ENCODE data around the gene LPCAT4. TPM values are rescaled to one million over a fixed set of nuclear protein-coding genes. Genes with fewer than 3 reads are reported as not detected.
"Not testable (repeated sequence)": the region's sequence is repeated elsewhere in the genome, so short reads cannot be mapped to it uniquely, and the experiment has no call there.

Gene LPCAT4
- total RNA-seq, 1 experiment from 2014 or later: 6.1 TPM

DNA sequence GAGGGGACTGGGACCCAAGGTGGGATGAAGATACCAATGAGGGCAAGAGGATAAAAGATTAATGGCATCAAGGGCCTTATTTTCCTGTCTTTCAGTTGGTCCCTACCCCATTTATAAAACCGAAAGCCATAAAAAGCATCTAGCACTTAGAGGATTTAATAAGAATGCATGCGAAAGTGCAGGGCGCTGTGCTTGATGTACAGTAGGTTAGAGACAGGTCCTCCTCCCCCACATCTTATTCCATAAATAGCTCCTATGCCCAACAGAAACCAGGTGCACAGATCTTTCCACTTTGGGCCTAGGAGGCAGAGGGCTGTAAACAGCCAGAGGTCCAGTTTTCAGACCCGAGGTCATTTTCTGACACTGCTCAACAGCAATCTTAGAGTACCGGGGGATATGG, 1.2 kb downstream of the LPCAT4 start:
- in situ Hi-C loops (cut with HindIII; ENCODE audit: low pct_unique_long_range_greater_than_20kb, low sequenced_read_pairs): no loop called here
- DNase-seq (ENCODE audit: low read depth, low spot score): no peak

DNA sequence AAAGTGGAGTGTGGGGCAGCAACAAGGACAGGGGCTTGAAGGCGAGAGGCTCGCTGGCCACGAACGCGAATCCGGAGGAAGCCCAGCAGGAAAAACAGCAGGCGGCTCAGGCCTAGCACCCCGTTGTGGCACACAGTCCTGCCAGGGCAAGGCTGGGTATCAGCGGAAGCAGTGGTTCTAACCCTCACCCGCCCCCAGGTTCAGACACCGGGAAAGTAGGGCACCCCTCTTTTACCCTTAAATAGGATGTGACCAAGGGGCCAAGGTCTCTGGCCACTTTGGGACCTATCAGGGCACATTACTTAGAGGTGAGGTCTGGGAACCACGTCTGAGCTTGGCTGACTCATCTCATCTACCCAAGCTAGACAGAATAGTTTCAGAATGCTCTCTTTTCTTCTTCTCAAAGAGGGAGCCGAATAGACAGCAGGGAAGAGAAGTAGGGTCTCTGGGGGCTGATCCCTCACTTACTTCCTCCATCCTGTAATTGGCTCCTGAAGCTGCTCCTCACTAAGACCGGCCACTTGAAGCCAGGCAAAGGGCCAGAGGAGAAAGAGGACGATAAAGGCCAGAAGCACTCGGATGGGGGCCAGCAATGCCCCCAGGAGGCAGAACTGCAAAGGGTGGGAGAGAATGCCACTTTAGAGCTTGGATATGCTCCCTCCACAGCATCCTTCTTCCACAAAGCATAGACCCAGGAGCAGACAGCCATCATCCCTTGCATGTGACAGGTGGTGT, 1.7 kb downstream of the LPCAT4 start:
- in situ Hi-C loops (cut with HindIII; ENCODE audit: low pct_unique_long_range_greater_than_20kb, low sequenced_read_pairs): no loop called here
- no peak for DNase-seq (ENCODE audit: low read depth, low spot score)

DNA sequence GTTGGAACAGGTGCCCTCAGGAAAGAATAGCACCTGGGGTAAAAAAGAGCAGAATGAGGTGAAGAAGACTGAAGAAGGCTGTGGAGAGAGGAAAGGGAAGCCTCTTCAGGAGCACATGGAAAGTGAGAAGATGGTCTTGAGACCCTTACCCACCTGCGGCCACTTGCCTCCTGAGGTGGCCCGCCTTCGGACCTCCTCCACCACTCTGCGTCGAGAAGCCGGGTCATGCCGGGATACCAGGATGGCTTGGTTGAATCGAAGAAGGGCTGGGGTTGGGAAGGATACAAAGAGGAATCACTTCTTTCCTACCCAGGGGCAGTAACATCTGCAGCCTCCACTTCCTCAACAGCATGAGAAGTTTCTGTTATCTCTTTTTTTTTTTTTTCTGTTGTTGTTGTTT, 3.0 kb downstream of the LPCAT4 start:
- DNase-seq (ENCODE audit: low read depth, low spot score): no peak
- in situ Hi-C loops (cut with HindIII; ENCODE audit: low pct_unique_long_range_greater_than_20kb, low sequenced_read_pairs): no loop called here

DNA sequence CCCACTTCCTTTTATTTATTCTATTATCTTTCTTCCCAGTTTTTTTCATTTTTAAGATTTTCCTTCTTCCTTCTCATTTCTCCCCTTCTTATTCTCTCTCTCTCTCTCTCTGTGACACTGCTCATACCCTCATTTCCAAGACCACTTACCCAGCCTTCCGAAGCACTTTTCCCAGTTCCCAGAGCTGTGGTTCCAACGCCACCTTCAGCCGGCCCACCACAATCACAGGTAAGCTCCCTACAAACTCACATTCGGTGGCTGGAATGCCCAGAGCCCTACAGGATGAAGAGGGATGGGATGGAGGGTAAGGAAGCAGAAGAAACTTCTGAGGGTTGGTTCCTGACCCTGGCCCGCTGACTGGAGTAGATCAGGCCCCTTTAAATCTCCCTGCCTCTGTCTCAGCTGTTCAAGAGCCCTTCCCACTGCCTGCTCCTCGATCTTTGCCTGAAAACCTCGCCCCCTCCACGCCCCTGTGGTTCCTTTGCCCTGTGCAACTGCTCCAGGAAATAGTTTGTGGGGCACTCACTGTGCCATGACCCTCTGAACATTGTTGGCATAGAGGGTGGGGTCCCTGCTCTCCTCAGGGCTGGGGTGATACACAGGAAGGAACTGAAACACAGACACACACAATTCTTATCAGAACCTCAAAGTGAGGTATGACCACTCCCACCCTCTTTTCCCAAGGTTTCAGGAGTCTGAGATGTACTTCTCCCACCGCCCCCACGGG, 4.8 kb downstream of the LPCAT4 start:
- in situ Hi-C loops (cut with HindIII; ENCODE audit: low pct_unique_long_range_greater_than_20kb, low sequenced_read_pairs): no loop called here
- no peak for DNase-seq (ENCODE audit: low read depth, low spot score)

DNA sequence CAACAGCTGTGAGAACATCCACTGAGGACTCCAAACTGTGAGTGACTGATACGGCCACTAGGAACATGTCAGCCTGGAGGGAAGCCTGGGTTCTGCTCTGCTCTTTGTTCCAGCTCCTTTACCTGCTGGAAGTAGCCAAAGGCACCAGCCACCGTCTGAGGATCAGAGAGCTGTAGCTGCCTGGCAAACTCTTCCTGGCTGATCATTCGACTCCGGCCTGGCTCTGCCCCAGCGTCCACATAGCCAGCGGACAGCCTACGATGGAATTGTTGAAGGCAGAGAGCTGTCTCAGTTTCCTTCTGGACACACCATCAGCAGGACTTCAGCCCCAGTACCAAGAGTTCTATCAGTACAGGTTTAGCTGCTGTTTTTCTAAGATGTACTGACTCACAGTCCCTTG, 5.7 kb downstream of the LPCAT4 start:
- in situ Hi-C loops (cut with HindIII; ENCODE audit: low pct_unique_long_range_greater_than_20kb, low sequenced_read_pairs): no loop called here
- no peak for DNase-seq (ENCODE audit: low read depth, low spot score)

DNA sequence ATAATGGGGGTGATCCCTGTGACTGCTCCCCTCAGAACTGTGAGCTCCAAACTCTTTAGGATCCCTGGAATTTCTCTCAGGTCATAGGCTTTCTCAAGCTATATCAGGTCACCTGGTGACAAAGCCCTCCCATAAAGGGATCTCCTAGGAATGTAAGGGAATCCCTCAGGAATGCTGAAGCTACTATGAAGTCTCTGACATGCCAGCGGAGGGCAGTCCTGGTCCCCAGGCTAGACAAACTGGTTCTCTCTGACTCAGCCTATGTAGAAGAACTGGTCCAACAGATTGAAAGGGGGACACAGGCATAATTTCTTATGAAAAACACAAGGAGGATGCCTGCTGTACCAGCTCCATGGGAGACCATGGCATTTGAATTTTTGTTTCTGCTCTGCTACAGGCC, 6.7 kb downstream of the LPCAT4 start:
- no peak for DNase-seq (ENCODE audit: low read depth, low spot score)

DNA sequence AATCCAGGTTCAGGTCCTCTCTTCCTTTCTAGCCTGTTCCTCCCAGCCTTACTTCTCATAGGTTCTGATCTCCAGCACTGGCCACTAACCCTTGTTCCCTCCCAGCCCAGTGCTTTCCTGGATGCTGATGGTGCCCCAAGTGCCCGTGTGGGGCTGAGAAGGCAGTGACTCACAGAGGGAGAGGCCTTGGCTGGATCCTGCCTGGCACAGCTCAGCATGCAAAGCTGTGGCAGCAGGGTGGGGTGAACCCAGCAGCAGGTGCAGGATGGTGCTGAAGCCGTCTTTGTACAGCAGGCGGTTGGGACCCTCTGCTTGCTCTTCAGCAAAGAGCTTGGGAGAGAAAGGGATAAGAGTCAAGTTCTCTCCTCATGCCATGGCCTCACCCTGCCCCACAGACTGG, 7.6 kb downstream of the LPCAT4 start:
- in situ Hi-C loops (cut with HindIII; ENCODE audit: low pct_unique_long_range_greater_than_20kb, low sequenced_read_pairs): no loop called here

More for the DNA sequence above, 6.7 kb downstream of the LPCAT4 start:
- in situ Hi-C loops (cut with HindIII; ENCODE audit: low pct_unique_long_range_greater_than_20kb, low sequenced_read_pairs): no loop called here

DNA sequence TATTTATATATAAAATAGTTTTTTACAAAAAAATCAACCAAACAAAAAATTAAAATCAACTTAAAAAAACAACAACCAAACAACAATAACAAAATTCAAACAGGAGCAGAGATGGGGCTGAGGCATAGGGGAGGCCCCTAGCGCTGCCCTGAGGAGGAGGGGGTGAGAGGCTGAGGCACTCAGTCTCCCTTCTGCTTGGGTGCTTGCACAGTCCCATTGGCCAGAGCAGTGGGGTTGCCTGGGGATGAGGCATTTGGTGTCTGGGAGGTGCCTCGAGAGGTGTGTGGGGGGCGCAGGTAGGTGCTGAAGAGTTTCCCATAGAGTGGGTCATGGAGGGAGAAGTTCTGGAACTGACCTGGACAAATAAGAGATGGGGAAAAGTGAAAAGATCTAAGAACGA, 8.0 kb downstream of the LPCAT4 start:
- in situ Hi-C loops (cut with HindIII; ENCODE audit: low pct_unique_long_range_greater_than_20kb, low sequenced_read_pairs): no loop called here
- no peak for DNase-seq (ENCODE audit: low read depth, low spot score)

More for the DNA sequence above, 7.6 kb downstream of the LPCAT4 start:
- DNase-seq (ENCODE audit: low read depth, low spot score): no peak

DNA sequence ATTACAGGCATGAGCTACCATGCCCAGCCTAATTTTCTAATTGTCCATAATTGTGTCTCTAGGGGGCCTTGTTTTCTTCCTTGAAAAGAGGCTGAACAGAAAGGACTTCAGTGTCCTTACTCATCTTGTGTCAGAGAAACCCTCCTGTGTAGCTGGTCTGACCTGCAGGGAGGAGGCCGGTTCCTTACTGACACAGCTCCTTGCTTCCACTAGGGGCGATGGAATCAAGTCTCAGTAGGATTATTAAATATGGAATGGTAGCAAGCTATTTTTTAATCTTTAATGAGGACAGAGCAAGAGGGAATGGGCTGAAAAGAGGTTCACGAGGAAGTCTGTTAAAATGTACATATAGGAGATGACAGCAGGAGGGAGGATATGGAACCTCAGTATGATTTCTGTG, 8.6 kb downstream of the LPCAT4 start:
- in situ Hi-C loops (cut with HindIII; ENCODE audit: low pct_unique_long_range_greater_than_20kb, low sequenced_read_pairs): no loop called here
- peak; percentile 53 for DNase-seq (ENCODE audit: low read depth, low spot score)

DNA sequence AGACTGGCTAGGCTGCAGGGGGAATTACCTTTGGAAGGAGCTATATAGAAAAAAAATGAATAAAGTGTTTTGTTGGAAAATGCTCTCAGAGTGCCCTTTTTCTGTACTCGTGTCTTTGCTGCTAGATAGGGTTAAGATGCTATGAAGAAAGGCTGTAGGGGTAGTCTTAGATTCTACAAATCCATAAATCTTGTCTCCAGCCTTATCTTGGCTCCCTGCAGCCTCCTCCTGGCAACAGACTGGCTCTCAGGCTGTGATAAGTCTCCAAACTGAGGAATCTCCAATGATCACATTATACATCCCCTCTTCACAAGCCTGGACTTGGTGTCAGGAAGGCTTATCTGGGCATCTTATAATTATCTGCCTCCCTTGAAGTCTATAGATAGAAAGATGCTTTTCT, 9.3 kb downstream of the LPCAT4 start:
- in situ Hi-C loops (cut with HindIII; ENCODE audit: low pct_unique_long_range_greater_than_20kb, low sequenced_read_pairs): no loop called here
- no peak for DNase-seq (ENCODE audit: low read depth, low spot score)

DNA sequence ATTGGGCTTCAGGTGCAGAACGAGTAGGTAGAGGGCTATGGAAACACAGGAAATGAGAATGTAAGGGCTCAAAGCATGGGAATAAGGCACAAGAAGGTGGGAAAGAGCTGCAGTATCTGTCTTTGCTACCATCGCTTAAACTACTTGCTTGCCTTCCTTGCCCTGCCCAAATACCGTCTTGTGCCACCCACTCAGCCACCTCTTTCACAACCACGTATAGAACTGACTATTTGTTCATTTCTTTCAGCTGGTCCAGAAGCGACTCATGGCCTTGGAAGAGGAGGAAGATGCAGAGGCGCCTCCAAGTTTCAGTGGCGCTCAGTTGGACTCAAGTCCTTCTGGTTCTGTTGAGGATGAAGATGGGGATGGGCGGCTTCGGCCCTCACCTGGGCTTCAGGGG, 11.8 kb downstream of the LPCAT4 start:
- in situ Hi-C loops (cut with HindIII; ENCODE audit: low pct_unique_long_range_greater_than_20kb, low sequenced_read_pairs): no loop called here
- no peak for DNase-seq (ENCODE audit: low read depth, low spot score)

DNA sequence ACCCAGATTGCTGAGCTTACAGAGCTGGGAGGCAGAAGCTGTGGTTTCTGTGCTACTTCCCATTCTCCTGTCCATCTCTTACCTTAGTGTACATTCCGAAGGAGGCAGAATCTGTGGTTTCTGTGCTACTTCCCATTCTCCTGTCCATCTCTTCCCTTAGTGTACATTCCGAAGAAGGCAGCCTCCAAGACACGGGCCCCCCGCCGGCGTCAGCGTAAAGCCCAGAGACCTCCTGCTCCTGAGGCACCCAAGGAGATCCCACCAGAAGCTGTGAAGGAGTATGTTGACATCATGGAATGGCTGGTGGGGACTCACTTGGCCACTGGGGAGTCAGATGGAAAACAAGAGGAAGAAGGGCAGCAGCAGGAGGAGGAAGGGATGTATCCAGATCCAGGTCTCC, 12.7 kb downstream of the LPCAT4 start:
- no peak for DNase-seq (ENCODE audit: low read depth, low spot score)
- in situ Hi-C loops (cut with HindIII; ENCODE audit: low pct_unique_long_range_greater_than_20kb, low sequenced_read_pairs): no loop called here

DNA sequence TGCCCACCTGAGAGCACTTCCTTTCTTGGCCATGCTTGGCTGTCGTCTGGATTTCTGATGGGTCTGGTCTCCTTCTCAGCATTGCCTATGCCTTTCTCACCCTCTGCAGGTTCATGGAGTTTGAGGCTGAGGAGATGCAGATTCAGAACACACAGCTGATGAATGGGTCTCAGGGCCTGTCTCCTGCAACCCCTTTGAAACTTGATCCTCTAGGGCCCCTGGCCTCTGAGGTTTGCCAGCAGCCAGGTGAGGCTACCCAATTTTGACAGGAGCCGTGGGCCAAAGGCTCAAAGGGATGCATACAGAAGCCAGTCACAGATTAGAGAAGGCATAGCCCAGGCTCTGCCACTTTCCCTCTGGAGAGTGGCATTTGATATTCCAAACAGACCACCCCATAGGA, 13.4 kb downstream of the LPCAT4 start:
- no peak for DNase-seq (ENCODE audit: low read depth, low spot score)
- in situ Hi-C loops (cut with HindIII; ENCODE audit: low pct_unique_long_range_greater_than_20kb, low sequenced_read_pairs): no loop called here

DNA sequence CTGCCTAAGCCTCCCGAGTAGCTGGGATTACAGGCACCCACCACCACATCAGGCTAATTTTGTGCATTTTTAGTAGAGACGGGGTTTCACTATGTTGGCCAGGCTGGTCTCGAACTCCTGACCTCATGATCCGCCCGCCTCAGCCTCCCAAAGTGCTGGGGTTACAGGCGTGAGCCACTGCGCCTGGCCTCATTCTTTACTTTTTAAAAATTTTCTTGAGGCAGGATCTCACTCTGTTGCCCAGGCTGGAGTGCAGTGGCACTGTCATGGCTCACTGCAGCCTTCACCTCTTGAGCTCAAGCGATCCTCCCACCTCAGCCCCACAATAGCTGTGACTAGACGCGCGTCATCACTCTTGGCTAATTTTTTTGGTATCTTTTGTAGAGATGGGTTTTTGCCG, 14.0 kb downstream of the LPCAT4 start:
- DNase-seq (ENCODE audit: low read depth, low spot score); in situ Hi-C loops (cut with HindIII; ENCODE audit: low pct_unique_long_range_greater_than_20kb, low sequenced_read_pairs): not testable (repeated sequence)

DNA sequence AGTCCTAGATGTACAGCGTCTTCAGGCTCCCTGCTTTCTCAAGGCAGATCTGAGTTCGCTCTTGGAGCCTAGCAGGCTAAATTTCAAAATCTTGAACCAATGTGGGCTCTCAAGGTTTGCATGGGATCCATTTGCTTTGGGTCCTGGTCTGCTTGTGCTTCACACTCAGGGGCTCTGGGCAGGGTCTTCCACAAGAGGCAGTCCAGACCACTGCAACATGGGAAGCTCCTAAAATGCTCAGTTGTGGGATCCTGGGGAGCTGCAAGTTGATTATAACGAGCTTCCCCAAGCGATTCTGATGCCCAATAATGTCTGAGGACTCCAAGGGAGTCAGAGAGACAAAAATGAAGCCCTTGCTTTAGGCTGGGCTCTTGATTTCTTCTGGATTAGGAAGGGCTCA, 17.2 kb downstream of the LPCAT4 start:
- in situ Hi-C loops (cut with HindIII; ENCODE audit: low pct_unique_long_range_greater_than_20kb, low sequenced_read_pairs): no loop called here
- no peak for DNase-seq (ENCODE audit: low read depth, low spot score)

DNA sequence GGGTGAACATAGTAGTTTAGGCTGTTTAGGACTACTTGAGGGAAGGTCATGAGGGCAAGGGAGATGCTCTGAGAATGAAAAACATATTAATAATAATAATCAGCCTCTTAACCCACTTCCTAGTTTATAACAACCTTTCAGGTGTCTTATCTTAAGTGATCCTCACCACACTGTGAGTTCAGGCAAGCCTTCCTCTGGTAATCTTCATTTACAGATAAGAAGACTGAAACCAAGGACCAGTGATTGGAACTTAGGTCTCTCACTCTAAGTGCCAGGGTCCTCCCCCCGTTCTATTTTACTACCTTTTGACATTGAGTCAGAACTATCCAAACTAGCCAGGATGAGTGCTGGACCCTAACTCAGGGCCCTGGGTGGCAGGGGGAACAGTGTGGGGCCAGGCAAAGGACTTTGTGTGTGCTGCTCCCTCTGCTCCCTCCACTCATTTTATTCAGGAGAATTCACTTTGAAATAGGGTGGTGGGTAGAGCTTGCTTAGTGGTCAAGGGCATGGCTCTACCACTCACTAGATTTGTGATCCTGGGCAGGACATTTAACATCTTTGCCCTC, 18.2 kb downstream of the LPCAT4 start:
- in situ Hi-C loops (cut with HindIII; ENCODE audit: low pct_unique_long_range_greater_than_20kb, low sequenced_read_pairs): no loop called here
- no peak for DNase-seq (ENCODE audit: low read depth, low spot score)

DNA sequence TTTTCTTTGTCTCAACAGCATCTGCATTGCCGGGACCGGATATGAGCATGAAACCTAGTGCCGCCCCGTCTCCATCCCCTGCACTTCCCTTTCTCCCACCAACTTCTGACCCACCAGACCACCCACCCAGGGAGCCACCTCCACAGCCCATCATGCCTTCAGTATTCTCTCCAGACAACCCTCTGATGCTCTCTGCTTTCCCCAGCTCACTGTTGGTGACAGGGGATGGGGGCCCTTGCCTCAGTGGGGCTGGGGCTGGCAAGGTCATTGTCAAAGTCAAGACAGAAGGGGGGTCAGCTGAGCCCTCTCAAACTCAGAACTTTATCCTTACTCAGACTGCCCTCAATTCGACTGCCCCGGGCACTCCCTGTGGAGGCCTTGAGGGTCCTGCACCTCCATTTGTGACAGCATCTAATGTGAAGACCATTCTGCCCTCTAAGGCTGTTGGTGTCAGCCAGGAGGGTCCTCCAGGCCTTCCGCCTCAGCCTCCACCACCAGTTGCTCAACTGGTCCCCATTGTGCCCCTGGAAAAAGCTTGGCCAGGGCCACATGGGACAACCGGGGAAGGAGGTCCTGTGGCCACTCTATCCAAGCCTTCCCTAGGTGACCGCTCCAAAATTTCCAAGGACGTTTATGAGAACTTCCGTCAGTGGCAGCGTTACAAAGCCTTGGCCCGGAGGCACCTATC, 18.9 kb downstream of the LPCAT4 start:
- in situ Hi-C loops (cut with HindIII; ENCODE audit: low pct_unique_long_range_greater_than_20kb, low sequenced_read_pairs): no loop called here
- no peak for DNase-seq (ENCODE audit: low read depth, low spot score)

DNA sequence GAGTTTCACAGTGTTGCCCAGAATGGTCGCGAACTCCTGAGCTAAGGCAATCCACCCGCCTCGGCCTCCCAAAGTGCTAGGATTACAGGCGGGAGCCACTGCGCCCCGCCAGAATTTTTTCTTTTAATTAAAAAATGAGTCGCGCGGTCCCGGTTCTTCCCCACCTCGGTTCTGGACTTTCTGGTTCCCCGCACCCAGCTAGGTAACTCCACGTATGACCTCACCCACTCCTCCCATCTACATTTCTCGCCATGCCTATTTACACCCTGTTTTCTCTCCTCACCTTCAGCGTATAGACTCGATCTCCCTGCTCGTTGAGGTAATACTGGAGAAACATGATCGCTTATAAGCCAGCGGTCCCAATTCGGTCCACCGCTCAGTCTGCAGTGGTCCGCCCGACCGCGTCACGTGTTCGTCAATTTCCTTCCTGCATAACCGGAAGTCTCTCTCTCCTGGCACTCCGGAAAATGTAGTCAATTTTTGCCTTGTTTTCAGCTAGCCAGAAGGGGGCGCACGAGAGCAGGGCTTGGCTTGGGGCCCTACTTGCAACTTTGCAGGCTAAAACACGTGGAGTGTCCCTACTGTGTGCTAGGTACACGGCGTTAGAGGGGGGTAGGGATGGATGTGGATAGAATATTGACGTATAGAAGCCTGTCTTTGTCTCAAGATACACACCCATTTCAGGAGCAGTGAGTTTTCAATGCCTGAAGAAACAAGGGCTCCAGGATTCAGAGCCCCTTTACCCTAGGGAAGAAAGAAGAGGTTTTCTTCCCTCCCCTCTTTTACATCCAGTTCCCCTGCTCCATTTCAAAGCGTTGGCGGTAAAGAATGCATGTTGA, 24.0 kb downstream of the LPCAT4 start, which contains the start of the genes NOP10 and NUTM1:
TSS of gene NOP10 (minus strand) at position 400 of the 839 bp plus-strand sequence. CDS start at position 337, 63 bp downstream.
TSS of gene NUTM1 (plus strand) at position 579 of the 839 bp plus-strand sequence. CDS start 382 bp downstream, outside the sequence.
- DNase-seq (ENCODE audit: low read depth, low spot score): peak; percentile 90
- in situ Hi-C loops (cut with HindIII; ENCODE audit: low pct_unique_long_range_greater_than_20kb, low sequenced_read_pairs): no loop called here

Data from SK-MEL-5 (cell line).